Effector CD4-positive, alpha-beta T cell (primary cell): ENCODE results near the gene EMX1. TPM values are rescaled to one million over a fixed set of nuclear protein-coding genes. Genes with fewer than 3 reads are reported as not detected.

ENCODE experiments used
- DNase-seq: peaks from one replicate; pipeline ENCODE4 v3.0.0-alpha.2; 2020
- total RNA-seq: gene quantifications from one replicate; lab custom pipeline; 2026; lab: John Stamatoyannopoulos, UW

The EMX1 gene
- not detected for total RNA-seq

DNA sequence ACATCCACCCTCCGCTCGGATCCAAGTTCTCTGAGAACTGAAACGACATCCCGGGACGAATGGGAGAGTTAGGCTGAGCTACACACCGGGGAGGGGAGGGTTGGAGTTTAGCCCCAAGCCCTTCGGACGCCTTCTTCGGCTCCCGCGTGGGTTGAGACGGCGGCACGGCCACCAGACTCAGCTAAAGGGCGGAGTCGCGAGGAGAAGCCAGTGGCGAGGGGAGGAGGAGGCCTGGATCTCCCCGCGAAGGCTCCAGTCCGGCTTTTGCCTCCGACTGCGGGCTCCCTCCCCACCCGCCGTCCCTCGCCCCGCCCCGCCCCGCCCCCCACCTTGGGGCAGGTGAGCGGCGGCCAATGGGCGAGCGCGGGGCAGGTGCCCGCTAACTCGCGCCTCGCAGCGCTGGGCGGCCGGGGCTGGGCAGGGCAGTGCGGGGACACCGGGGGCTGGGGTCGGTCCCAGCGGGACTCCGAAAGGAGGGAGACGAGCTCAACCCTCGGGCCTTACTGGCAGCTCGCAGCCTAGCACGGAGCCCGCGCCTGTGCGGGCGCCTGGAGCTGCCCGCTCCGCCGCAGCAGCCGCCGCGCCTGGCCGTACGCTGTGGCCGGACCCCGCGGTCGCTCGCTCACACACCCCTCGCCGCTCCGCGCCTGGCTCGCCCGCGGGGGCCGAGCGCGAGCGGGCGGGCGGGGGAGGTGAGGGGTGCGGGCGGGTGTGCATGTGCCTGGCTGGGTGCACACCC is at the start of gene EMX1:
TSS of gene EMX1 (plus strand) at position 382 of the 739 bp plus-strand sequence. CDS start at position 716, 334 bp downstream.
- no peak for DNase-seq

DNA sequence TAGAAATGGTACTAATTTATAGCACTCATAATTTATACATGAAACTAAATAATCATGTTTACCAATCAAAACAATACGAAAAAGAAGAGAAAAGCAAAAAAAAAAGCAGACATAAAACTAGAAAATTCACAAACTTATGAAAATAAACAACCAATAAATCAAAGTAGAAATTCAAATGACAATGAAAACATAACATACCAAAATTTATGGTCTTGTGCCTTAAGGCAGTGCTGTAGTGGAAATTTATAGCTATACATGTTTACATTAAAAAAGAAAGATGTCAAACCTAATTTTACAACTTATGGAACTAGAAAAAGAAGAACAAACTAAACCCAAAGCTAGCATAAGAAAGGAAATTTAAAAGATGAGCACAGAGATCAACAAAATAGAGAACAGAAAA is 46.3 kb upstream of the EMX1 start:
- no peak for DNase-seq

DNA sequence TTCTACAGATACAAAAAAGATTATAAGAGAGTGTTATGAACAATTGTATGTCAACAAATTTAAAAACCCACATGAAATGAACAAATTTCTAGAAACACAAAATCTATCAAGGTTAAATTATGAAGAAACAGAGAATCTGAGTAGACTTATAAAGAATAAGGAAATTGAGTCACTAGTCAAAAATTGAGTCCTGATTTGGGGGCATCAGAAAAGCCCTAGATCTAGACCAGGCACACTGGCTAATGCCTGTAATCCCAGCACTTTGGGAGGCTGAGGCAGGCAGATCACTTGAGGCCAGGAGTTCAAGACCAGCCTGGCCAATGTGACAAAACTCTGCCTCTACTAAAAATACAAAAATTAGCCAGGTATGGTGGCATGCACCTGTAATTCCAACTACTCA is 45.4 kb upstream of the EMX1 start:
- DNase-seq: no peak

DNA sequence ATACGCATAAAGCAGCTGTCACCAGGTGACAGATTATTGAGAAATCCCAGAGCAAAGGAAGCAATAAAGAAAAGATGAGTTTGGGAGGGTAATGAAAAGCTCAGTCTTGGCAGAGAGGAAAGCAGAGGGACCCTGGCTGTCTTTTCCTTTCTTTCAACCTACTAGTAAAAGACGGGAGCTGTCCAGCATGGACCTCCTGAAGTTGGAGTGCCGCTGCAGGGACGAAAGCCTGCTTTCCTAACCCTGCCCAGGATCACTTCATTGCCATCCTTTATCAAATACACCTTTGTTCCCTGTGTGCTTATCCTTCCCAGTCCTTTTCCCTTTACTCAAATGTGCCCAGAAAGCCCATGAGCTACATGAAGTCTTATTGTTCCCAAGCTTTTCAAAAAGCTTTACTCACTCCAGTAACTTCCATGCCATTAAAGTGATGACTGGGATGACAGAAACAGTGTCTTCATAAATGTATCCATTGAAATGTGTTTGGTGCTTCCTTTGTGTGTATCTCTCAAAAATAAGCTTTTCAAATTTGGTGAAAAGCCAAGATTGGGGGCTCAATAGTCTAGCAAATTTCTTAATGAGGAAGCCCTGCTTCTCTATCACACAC is 33.9 kb upstream of the EMX1 start:
- DNase-seq: no peak

DNA sequence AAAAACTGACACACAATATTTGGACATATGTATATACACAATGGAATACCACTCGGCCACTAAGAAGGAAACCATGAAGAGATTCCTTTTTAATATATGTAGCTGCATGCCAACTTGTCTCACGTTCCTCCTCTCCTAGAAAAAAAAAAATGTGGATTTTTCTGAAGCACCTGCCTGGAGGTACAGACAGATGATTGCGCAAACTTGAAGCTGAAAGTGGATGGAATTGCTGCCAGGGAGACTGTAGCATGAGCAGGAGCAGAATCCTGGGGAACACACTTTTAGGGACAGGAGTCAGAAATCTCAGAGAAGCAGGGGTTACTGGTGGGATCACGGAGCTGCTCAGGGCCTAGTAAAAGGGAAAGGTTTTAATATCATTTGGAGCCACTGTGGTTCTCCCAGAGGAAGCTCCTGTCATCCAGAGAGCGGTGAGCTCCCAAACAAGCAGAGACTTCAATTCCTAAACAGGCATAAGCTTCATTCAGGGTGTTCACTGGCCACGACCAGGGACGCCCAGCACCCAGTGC is 30.8 kb upstream of the EMX1 start:
- no peak for DNase-seq

DNA sequence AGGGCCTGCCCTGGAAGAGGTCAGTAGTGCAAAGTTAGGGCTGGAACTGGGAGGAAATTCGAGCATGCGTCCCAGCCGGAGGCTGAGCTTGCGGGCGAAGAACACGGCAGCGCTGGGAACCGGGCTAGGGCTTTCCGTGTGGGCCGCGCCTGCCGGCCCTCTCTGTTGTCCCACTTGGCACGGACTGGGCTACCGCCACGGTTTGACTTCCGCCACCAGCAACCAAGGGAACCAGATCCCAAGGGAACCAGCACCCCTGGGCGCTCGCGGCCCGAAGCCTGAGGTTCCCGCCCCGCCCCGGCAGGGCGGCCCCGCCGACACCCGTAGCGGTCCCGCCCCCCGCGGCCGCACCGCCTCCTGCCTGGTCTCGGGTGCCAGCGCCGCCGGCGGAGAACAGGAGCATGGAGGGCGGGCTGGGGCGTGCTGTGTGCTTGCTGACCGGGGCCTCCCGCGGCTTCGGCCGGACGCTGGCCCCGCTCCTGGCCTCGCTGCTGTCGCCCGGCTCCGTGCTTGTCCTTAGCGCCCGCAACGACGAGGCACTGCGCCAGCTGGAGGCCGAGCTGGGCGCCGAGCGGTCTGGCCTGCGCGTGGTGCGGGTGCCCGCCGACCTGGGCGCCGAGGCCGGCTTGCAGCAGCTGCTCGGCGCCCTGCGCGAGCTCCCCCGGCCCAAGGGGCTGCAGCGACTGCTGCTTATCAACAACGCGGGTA is 30.1 kb upstream of the EMX1 start, which contains the start of gene SPR:
TSS of gene SPR (plus strand) at position 377 of the 708 bp plus-strand sequence. CDS start at position 402, 25 bp downstream.
- DNase-seq: peak; percentile 19

DNA sequence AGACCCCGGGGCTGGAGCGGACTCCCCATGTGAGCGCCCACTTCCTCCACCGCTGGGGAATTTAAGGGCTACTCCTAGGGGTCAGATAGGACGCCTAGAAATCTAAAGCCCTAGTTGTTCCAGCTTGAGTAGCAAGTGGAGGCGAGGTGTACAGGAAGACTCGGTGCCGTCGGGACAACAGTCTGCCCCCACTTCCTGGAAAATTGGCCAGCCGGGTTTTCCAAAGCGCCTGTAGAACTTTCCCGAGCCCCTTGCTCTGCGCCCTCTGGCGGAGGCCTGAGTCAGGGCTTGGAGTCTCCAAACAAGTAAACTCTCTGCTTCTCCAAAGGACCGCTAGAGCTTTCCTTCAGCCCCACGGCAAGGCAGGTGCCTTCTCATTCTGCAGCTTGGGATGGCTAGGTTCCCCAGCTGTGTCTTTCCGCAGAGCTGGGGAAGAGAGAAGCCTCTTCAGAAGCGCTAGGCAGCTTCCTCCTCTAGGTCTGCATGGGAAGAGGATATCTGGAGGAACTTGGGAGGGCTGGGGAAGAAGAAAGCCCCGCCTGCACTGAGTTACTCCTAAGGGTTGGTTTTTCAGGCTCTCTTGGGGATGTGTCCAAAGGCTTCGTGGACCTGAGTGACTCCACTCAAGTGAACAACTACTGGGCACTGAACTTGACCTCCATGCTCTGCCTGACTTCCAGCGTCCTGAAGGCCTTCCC is 29.4 kb upstream of the EMX1 start:
- peak; percentile 25 for DNase-seq

DNA sequence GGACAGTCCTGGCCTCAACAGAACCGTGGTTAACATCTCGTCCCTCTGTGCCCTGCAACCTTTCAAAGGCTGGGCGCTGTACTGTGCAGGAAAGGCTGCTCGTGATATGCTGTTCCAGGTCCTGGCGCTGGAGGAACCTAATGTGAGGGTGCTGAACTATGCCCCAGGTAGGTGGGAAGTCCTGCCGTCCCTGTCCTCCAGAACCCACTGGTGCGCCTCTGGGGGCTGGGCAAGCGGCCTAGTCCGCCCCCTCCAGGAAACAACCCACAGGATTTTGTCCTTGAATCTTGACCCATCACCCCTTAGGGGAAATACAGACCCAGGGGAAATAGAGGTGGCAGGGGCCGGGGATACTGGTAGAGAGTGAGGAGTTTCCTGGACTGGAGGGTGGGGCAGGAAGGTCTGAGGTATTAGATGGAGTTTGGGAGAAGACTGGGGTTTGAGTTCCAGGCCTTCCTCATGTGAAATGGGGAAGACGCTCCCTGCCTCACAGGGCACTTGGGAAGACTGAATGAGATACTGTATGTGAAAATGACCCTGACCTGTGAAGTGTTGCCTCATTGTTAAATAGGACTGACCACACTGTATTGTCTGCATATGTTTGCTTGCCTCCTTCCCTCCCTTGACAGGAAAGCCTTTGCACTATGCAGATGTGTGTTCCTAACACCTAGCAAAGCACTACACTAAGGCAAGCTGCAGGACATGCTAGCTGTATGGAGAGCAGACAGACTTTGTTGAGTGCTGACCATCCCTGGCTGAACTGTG is 28.7 kb upstream of the EMX1 start:
- no peak for DNase-seq

DNA sequence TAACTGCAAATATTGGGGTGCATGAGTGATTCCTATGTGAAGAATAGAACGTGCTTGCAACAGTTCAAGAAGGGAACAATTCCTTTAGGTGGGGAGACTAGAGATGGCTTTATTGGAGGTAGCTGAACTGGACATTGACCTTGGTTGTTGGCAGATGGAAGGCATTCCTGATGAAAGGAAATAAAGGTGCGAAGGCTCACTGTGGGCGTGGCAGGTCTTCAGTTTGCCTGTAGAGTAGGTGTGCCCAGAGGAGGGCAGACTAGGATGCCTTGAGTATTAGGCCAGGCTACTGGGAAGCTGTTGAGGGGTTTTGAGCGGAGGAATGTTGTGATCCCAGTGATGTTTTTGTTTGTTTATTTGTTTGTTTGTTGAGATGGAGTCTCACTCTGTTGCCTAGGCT is 27.3 kb upstream of the EMX1 start:
- DNase-seq: no peak

DNA sequence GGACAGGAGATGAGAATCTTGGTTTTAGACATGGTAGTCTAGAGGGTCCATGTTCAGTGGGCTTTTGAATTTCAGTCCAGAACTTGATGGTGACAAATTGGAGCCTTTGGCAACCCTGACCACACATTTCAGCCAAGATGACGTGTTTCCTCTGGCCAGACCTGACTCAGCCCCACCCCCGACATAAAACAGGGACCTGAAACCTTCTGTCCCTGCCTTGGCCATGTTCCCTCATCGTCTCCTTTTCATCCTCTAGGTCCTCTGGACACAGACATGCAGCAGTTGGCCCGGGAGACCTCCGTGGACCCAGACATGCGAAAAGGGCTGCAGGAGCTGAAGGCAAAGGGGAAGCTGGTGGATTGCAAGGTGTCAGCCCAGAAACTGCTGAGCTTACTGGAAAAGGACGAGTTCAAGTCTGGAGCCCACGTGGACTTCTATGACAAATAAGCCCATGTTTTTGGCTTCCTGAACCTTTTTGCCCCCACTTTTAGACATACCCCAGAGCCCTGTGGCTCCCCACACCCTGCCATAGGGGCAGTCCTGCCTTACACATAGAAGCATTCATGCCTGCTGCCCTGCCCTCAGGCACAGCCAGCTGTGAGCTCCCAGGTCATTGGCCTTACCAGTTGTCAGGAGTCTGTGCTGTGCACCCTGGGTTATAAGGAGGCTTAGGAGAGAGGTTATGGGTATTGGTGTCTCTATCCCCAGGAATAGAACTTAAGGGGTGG is 26.1 kb upstream of the EMX1 start:
- no peak for DNase-seq

DNA sequence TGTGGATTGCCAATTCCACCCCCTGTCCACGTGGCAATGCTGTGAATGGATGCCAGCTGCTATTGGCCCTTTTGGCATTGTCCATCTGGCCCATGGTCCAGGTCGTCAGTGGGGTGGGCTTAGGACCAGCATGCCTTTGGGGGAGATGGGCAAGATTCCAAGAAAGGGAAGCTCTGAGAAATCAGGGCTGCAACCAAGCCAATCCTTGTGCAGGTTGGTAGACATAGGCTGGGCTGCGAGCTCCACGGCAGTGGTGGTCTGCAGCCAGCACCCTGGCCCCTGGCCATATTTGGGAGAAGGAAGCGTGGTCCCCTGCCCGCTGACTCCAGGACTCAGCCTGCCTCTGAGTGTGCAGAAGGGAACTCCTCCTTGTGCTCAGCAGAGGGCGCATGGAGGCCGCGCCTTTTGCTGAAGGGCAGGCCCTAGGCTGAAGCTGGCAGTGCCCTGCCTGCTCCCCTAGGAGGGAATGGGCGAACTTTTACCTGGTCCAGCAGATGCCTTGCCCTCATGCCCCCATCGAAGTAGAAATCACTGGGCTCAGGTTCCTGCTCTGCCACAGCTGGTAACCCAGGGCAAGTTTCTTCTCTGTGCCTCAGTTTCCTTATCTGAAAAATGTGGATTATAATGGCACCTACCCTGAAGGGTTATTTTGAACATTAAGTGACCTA is 24.7 kb upstream of the EMX1 start:
- peak; percentile 40 for DNase-seq

DNA sequence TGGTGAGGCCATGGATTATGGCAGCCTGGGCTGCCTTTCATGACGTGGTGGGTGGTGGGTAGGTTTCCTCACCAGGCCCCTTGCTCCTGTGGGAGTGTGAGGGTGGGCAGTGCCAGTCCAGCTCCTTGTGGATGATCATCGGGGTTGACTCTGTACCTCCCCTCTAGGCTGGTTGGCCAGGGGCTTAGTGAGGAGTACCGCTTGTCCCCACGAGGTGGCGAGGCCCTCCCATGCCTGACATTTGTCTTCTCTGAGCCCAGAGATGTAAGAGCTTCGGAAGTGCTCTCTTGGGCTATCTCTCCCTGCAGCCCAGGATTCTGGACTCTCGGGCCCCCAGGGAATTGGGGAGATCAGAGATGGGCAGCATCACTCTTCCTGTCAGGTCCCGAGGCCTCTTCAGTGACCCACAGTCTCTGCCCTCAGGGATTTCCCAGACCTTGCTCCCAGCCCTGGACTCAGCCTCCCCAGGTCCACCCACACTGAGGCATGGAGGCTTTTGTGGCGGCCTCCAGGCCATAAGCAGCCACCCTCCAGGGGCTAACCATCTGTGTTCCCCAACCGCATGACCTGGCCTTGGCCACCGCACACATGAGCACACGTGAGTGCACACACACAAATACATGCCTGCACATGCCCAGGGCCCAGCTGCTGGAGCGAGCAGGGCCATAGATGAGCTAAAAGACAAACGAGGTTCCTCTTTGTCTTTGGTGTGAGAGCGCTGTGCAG is 23.6 kb upstream of the EMX1 start:
- no peak for DNase-seq

DNA sequence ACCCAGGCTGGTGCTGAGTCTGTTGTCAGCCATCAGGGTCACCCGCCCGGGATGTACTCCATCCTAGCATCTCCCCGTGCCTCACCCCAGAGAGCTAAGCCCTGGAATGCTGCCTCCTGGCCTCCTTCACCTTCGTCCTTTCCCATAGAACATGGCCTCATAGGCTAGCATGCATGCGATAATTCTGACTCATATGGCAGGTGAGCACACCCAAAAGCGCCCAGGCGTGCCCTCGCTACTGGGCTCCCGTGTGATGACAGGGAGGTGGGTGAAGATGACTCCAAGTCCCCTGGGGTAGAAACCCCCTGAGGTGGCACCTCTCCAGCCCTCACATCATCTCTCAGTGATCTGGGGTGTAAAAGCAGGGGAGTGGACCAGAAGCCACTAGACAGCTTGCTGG is 22.8 kb upstream of the EMX1 start:
- no peak for DNase-seq

DNA sequence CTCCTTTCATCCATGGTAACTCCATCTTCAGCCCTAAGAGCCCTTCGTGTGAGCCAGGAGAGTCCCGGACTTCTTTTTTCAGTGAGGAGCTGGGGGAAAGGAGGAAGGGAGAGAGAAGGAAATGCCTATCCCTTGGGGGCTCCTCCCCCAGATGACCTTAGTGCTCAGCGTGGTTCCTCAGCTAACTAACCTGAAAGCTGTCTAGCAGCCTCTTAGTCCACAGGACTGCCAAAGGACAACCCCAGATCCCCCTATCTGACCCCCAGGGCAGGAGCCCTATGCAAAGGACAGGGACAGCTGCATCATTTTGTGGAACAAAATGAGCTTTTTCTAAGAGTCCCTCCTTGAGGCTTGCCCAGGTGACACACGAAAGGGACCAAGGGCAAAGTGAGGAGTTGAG is 22.2 kb upstream of the EMX1 start:
- DNase-seq: no peak

DNA sequence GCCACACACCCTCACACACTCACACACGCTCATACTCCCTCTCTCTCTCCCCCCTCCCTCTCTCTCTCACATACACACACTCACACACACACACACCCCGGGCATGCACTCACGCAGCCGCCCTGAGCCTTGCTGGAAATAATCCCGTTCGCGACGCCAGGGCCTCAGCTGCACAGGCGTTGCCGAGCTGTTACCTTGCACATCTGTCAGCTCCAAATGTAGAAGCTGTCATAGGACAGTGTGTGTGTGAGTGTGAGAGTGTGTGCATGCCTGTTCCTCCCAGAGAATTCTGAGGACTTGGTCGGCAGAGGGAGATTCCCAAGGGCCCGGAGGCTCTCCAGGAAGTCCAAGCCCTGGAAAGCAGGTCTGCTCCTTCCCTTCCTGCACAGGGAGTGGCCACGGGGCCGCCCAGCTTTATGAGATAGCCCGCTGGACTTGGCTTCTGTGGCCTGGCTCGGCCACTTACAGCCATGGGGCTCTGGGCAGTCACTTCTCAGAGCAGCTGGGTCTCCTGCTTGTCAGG is 21.5 kb upstream of the EMX1 start:
- DNase-seq: no peak

DNA sequence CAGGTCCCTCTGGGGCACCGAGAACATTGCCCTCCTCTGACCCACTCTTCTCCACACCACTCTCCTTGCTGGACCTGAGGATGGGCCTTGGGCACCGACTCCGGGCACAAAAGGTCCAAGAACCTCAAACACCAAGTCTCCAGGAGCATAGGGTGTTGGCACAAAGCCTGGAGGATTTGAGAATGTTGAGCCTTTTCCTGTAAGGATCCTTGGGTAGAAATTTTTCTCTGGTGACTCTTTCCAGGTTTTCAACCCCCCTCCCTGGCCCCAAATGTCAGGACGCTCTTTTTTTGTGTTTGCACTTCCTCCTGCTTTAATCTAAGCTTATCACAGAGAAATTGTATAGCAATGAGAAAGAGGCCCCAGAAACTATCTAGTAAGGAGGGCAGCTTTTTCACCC is 20.9 kb upstream of the EMX1 start:
- DNase-seq: no peak

DNA sequence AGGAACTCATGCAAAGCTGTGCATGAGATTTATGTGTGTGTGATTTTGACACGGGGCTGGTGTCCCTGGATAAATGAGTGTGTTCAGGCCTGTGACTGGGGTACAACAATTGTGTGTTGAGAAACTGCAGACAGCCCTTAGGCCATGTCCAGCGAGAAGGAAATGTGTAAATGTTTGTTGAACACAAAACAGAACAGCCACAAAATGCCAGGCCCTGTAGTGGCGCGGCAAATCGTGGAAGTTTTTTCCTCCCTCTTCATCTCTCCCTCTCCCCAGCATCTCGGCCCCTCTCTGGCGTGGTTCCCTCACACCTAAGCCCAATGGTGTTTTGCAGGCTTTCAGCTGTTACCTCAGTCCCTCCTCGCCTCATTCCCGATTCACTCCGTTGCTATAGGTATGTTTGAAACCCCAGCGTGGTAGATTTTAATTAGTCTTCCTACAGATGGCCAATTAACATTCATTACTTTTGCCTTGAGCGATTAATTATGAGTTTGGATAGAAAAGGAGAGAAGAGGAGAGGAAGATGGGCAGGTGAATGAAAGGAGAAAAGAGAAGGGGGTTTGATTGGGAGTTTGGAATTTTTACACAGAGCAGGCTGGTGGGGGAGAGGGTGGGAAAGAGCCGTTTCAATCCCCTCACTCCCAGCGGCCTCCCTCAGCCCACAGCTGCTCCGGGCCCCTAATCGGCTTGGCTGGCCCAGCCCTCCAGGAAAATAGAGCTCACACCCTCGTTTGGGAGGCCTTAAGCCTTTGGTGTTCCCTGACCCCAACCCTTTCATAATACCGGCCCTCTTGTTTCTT is 19.3 kb upstream of the EMX1 start:
- no peak for DNase-seq

DNA sequence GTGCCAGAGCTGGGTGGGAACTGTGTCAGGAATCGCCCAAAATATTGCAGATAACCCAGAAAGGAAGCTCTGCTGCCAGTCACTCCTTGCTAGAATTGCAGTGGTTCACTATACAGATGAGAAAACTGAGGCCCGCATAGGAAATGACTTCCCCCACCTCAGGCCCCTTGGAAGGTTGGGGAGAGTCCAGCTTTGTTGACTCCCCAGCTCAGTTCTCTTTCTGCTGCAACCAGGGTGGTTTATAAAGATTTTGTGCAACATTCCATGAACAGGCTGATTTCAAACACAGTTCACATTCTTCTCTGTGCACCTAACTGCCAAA is 18.8 kb upstream of the EMX1 start:
- DNase-seq: no peak

DNA sequence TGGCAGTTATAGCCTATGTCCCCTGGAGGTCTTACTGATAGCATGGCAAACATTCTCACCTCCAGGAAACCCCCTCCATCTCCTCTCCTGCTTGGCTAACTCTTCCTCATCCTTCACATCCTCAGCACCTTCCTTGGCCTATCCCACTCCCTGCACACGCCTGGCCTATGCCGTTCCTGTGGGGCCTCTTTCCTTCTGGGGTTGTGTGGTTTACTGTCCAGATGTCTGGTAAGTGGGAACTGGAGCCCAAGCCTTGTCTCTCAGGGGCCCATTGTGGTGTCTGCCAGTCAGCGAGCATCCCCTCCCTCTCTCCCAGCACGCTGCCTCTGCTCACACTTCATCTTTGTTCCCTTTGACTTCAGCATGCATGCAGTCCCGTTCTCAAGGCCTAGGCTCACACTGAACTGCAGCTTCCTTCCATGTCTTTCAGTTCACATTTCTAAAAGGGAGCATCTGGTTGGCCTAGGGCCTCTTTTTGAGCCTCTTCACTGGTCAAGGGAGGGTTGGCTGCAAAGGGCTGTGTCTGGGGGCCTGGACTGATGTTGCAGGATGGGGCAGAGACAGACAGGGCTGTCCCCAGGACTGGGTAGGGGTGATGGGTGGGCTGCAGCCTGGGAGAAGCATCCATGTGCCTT is 17.0 kb upstream of the EMX1 start:
- no peak for DNase-seq
